Measurements from ENCODE around the gene NOL7.

Gene NOL7

GRCh38 chr6:13660273-13660672 is 45.1 kb downstream of the NOL7 start:
- no peak for DNase-seq

GRCh38 chr6:13660893-13661292 is 45.8 kb downstream of the NOL7 start:
- no peak for DNase-seq

- DNase-seq, result no peak
These were observed 46.5 kb downstream of the NOL7 start for GRCh38 chr6:13661647-13662046.

GRCh38 chr6:13662651-13663334 is 47.7 kb downstream of the NOL7 start:
- DNase-seq, result no peak

- DNase-seq, result no peak
These were observed 48.9 kb downstream of the NOL7 start for GRCh38 chr6:13663986-13664385.

- no peak for DNase-seq
These were observed 49.7 kb downstream of the NOL7 start for GRCh38 chr6:13664703-13665352.

- no peak for DNase-seq
These were observed 51.3 kb downstream of the NOL7 start for GRCh38 chr6:13666194-13667105.

- DNase-seq, result no peak
These were observed 52.5 kb downstream of the NOL7 start for GRCh38 chr6:13667655-13668054.

GRCh38 chr6:13668291-13668928 is 53.3 kb downstream of the NOL7 start:
- no peak for DNase-seq

GRCh38 chr6:13669476-13669875 is 54.3 kb downstream of the NOL7 start:
- DNase-seq, result no peak
